ENCODE measurements around the gene LARGE2.

- TF ChIP-seq RAD21 (conservative IDR thresholded peaks at IDR 0.05) (no peak), CTCF (IDR thresholded peaks at IDR 0.05; ENCODE audit: poor library complexity, severe bottlenecking) (no peak), POLR2AphosphoS5 (IDR thresholded peaks at IDR 0.05) (no peak), EP300 (conservative IDR thresholded peaks at IDR 0.05; ENCODE audit: poor library complexity, severe bottlenecking) (no peak), EZH2 (IDR thresholded peaks at IDR 0.05; ENCODE audit: borderline replicate concordance, insufficient read depth, low read length, poor library complexity, severe bottlenecking) (no peak), MXI1 (conservative IDR thresholded peaks at IDR 0.05; ENCODE audit: poor library complexity, severe bottlenecking) (no peak), REST (IDR thresholded peaks at IDR 0.05; ENCODE audit: borderline replicate concordance) (no peak)
Measured at GRCh38 chr11:45947885-45948284, 25.4 kb downstream of the LARGE2 start.

All from neural cell (in vitro differentiated cells).